ENCODE data around the gene MICAL3.

- no peak for TF ChIP-seq EZH2 (IDR thresholded peaks at IDR 0.05)
- TF ChIP-seq POLR2AphosphoS5 (IDR thresholded peaks at IDR 0.05; ENCODE audit: borderline replicate concordance, low read depth, low read length): no peak
- no peak for TF ChIP-seq FOXP2 (optimal IDR thresholded peaks at IDR 0.05; ENCODE audit: control extremely low read depth, extremely low read length, insufficient read depth)
These were observed 198.3 kb downstream of the MICAL3 start for GRCh38 chr22:17825876-17826550.
